ENCODE results near the gene GNAI3. TPM values are rescaled to one million over a fixed set of nuclear protein-coding genes. Genes with fewer than 3 reads are reported as not detected.

The GNAI3 gene
- total and polyA plus RNA-seq, 10 of the 15 experiments (the other 5 are each of a cell fraction or from before 2014, with no cell fraction given) = 5.9 to 13.8 (median 8.0) TPM

- TF ChIP-seq CUX1 (IDR thresholded peaks at IDR 0.05; ENCODE audit: insufficient replicate concordance, low read depth, low read length) (no peak), ZNF217 (IDR thresholded peaks at IDR 0.05) (no peak), CHD2 (IDR thresholded peaks at IDR 0.05; ENCODE audit: borderline replicate concordance, low read depth, low read length) (no peak), RAD21 (IDR thresholded peaks at IDR 0.05; ENCODE audit: insufficient read depth, low read depth, low read length) (no peak), IKZF2 (IDR thresholded peaks at IDR 0.05) (no peak), NFYB (IDR thresholded peaks at IDR 0.05; ENCODE audit: insufficient read depth, low read depth, low read length) (no peak), BRCA1 (IDR thresholded peaks at IDR 0.05; ENCODE audit: low read depth, low read length) (no peak), MEF2B (IDR thresholded peaks at IDR 0.05; ENCODE audit: partially characterized antibody, poor library complexity, severe bottlenecking) (no peak), RB1 (IDR thresholded peaks at IDR 0.05; ENCODE audit: borderline replicate concordance) (no peak), TARDBP (IDR thresholded peaks at IDR 0.05; ENCODE audit: borderline replicate concordance) (no peak), MLLT1 (IDR thresholded peaks at IDR 0.05) (no peak), SREBF2 (IDR thresholded peaks at IDR 0.05; ENCODE audit: low read length) (no peak)
Observed at GRCh38 chr1:109502364-109502851, 46.0 kb upstream of the GNAI3 start (continued).
